GM19467 (cell line): Measurements from ENCODE around the gene ESPNL.
A peak's percentile ranks its signal among the peaks of the same experiment; 100 is the strongest.
"Not testable (repeated sequence)": the region's sequence is repeated elsewhere in the genome, so short reads cannot be mapped to it uniquely, and the experiment has no call there.

ENCODE experiments used
- ATAC-seq: cut with Tn5 transposase; IDR thresholded peaks from one replicate; pipeline ENCODE4 v1.9.1; 2021; ENCODE audit warnings: mild to moderate bottlenecking, moderate library complexity; ENCODE audit not compliant: unreplicated experiment

Gene ESPNL

GRCh38 chr2:238100049-238100820 lies at the start of gene ESPNL:
TSS of gene ESPNL (plus strand) at chr2:238100340. CDS start at chr2:238100420, 80 bp downstream.
- ATAC-seq, result no peak

GRCh38 chr2:238053191-238053776 lies 46.9 kb upstream of the ESPNL start:
- ATAC-seq, result no peak

DNA sequence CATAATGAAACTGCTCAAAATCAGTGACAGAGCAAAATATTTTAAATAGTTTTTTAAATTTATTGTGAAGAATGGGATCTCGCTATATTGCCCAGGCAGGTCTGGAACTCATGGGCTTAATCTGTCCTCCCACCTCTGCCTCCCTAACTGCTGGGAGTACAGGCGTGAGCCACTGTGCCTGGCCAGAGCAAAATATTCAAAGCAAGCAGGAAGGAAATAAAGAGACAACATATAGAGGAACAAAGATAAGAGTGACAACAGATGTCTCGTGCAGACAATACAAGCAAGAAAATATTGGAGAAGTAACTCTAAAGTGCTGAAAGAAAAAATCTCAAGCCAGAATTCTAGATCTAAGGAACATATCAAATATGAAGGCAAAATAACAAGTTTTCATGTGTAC lies 44.3 kb upstream of the ESPNL start:
- ATAC-seq, result no peak

- not testable (repeated sequence) for ATAC-seq
Measured at GRCh38 chr2:238057696-238058575, 42.2 kb upstream of the ESPNL start.

DNA sequence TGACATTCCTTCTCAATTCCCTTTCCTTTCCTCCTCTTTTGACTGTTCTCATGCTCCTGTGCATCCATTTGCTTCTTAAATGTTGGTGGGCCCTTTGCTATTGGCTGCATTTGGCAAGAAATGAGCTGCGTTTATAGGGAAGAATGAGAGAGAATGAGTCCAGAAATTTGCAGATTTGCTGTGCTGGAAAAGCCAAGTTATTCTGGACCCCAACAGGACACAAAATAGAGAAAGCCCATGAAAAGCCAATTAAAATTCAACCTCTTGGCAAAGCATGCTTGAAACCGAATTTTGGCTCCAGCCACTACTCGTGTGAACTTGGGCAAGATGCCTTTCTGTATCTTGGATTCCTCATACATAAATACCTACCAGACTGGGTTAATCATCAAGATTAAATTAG lies 40.6 kb upstream of the ESPNL start:
- ATAC-seq, result no peak

GRCh38 chr2:238060096-238060541 lies 40.0 kb upstream of the ESPNL start:
- ATAC-seq, result no peak

DNA sequence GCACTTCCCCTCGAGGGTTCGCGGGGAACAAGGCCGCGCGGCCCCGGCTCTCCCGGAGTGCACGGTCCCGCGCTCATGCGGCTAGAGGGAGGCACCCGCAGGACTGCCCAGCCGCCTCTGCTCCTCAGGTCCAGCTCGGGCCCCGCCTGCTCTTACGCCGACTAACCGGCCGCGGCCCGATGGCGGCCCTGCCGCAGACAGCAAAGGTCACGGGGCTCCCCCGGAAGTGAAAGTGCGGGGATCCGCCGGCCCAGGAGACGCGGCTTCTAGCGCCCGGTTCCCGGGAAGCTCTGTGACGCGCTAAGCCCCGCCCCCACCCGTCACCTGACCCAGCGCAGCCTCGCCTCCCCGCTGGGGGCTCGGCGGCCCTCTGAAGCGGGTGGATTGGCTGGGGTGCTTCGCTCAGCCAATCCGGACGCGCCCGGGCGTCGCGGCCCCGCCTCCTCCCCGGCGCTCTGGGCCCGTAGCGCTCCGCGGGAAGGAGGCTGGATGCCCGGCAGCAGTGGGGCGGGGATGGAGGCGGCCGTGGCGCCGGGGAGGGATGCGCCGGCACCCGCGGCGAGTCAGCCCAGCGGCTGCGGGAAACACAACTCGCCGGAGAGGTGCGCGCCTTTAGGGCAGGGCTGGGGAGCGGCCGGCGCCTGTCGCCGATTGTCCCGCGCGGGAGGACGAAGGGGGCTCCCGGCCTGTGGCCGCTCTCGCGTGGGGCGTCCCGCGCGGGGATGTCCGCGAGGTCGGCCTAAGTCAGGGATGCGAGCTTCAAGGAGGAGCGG lies 39.4 kb upstream of the ESPNL start, which contains the start of gene SCLY:
Gene SCLY, plus strand, starts transcription at position 460 of the 773 bp plus-strand sequence. Its CDS starts 54 bp downstream, at position 514.
- ATAC-seq, result peak; percentile 93

DNA sequence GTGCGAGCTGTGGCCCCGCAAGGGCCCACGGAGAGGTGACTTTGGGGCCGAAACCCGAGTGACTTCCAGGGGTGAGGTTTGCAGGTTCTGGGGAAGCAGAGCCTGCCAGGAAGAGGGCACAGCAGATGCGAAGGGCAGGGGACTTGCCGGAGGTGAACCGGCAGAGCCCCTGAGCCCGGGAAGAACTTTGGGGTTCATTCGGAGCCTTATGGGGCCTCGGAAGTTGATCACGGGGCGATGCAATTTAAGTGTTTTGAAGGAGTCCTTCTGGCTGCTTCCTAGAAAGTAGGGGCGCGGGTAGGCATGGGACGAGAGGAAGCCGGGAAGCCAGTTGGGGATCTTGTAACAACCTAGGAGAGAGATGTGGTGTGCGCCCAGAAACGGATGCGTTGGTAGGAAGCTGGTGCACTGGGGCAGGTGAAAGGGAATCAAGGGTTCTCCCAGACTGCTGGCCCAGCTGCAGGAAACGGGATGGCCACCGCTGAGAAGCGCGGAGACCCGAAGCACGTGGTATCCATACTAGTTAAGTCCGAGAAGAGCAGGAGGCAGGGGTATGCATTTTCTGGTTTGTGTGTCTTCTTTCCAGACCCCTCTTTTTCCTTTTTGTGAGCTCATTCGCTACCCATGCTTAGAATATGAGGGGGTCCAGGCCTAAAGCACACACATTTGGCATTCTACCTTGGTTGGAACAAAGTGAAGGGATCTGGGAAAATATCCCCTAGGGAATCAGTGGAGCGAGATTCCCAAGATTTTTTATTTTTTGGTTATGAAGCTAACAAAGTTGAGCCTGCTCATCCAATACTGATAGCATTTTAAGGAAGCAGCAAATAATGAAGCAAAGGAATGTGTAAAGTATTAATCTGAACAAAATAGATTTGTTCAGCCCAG lies 38.6 kb upstream of the ESPNL start:
- ATAC-seq, result peak; percentile 6

DNA sequence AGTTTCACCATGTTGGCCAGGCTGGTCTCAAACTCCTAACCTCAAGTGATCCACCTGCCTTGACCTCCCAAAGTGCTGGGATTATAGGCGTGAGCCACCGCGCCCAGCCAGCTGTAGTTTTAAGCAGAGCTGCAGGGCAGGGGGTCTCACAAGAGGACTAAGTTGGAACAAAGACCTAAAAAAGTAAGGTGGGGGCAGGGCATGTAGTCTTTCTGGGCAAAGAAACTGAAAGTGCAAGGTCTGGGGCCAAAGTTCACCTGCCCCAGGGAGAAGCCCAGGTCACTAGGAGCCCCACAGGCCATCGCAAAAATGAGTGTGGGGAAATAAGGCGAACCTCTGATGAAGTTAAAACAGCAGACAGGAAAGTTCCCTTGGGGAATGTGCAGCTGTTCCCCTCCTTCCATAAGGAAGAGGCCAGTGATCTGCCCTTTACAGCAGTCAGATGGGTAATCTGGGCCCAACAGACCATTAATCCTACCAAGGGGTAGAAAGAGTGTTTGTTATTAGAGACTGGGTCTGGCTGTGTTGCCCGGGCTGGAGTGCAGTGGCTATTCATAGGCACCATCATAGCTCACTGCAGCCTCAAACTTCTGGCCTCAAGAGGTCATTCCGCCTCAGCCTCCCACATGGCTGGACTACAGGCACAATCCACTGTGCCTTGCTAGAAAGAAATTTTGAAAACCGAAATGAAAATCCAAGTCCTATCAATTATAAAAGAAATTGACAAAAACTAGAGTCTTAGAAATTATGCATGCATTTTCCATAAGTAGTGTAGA lies 36.5 kb upstream of the ESPNL start:
- ATAC-seq, result no peak

DNA sequence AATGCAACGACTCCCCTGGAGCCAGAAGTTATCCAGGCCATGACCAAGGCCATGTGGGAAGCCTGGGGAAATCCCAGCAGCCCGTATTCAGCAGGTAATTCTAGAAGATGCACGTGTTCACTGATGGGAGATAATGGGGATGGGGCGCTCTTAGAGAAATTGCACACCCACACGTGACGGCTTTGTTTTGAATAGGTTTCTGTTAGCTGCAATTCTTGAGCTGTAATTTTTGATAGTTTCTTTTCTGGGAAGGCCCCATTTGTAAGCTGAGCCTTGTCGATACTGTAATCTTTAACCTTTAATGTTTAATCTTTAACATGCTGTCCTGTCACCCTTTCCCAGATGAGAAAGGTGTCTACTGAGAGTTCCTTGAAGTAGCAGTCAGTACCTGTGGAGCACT lies 35.8 kb upstream of the ESPNL start:
- ATAC-seq, result no peak

DNA sequence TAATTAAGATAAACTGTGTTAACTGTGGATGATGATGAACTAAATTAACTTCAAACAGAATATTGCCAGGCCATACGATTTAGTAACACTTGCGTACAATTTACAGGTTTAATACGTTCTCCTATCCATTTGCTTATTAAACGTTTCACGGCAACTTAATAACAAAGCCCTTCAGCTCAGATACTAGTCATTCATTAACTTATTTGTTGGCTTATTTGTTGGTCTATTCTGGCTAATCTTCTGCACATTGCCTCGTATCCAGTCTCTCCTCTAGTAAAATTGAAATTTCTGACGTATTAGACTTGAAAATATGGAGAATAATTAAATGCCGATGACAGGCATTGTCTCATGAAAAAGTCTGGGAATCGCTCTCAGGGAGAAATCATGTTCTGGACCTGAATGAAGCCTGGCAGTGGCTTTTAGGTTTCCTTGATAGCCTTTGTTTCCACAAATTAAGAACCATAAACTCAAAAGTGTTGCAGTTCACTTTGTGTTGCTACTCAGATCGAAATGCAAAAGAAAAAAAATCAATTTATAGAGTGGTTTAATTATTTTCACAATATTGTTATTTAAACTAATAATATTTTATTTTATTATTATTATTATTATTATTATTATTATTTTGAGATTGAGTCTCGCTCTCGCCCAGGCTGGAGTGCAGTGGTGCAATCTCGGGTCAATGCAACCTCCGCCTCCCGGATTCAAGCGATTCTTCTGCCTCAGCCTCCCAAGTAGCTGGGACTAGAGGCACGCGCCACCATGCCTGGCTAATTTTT lies 34.9 kb upstream of the ESPNL start:
- no peak for ATAC-seq

DNA sequence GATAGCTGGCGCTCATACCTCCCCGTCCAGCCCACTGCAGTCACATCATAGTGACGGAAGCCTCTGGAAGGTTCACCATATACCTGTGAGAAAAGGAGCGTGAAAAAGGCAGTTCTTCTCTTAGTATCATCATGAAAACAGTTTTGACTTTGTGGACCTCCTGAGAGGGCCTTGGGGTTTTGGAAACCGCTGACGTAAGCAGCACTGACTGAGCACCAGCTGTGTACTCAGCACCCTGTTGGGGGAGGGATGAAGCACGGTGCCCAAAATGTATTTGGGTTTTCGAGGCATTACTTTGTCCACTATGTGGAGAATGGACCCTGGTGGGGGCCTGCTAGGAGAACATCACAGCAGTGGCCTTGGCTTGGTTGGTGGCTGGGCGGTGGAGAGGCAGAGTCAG lies 33.9 kb upstream of the ESPNL start:
- no peak for ATAC-seq

DNA sequence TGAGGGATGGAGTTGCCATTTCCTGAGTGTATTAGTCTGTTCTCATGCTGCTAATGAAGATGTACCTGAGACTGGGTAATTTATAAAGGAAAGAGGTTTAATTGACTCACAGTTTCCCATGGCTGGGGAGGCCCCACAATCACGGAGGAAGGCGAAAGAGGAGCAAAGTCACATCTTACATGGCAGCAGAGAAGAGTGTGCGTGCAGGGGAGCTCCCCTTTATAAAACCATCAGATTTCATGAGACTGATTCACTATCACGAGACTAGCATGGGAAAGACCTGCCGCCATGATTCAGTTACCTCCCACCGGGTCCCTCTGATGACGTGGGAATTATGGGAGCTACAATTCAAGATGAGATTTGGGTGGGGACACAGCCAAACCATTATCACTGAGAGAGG lies 33.4 kb upstream of the ESPNL start:
- ATAC-seq, result not testable (repeated sequence)

DNA sequence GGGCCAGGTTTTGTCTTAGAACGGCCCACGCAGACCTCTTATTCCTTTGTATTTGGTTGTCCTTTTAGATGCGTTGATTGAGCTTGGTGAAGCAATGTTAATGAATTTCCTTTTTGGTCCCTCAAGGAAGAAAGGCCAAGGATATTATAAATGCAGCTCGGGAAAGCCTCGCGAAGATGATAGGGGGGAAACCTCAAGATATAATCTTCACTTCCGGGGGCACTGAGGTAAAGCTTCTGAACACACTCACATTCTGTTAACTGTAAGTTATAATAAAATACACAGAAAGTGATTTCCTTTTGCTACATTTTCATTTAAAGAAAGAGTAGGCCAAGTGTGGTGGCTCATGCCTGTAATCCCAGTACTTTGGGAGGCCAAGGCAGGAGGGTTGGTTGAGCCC lies 32.2 kb upstream of the ESPNL start:
- no peak for ATAC-seq

- no peak for ATAC-seq
Measured at GRCh38 chr2:238069021-238069709, 31.0 kb upstream of the ESPNL start.

- ATAC-seq, result no peak
Measured at GRCh38 chr2:238069877-238070276, 30.3 kb upstream of the ESPNL start.

DNA sequence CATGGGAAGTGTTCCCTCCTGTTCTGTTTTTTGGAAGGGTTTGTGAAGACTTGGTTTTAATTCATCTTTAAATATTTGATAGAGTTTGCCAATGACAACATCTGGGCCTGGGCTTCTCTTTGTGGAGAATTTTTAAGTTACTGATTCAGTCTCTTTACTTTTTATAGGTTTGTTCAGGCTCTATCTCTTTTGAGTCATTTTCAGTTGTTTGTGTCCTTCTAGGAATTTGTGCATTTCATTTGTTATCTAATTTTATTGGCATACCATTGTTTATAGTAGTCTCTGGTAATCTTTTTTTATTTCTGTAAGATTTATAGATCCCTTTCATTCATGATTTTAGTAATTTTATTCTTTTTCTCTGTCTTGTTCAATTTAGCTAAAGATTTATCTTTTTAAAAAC lies 24.7 kb upstream of the ESPNL start:
- ATAC-seq, result no peak

GRCh38 chr2:238077292-238077691 lies 22.8 kb upstream of the ESPNL start:
- ATAC-seq, result no peak
